H1 (cell line): ENCODE data around the gene KCNMA1. TPM values are rescaled to one million over a fixed set of nuclear protein-coding genes. Genes with fewer than 3 reads are reported as not detected.

Source experiments
- CTCF ChIA-PET: fragments of 300-600 bp; sonication (Branson Sonifier 250); formaldehyde crosslinking; loops from one replicate; lab custom pipeline; 2021; ENCODE audit not compliant: partially characterized antibody; lab: Charles Lee
- POLR2A ChIA-PET: fragments of 300-600 bp; sonication (Branson Sonifier 250); formaldehyde crosslinking; loops from one replicate; lab custom pipeline; 2021; ENCODE audit warnings: inconsistent platforms; ENCODE audit not compliant: partially characterized antibody; lab: Charles Lee
- DNase-seq, 2 experiments: peaks; one replicate each; pipeline versions ENCODE4 v3.0.0 to v3.0.0-alpha.2; 2010 to 2022; ENCODE audit warnings: low spot score in 2 of 2, low read depth in 1 of 2, mixed read lengths in 1 of 2
- FAIRE-seq: peaks from 2 replicates; lab custom pipeline; 2011; peaks lifted over from hg19 to GRCh38; lab: Jason Lieb, UNC
- H2AFZ ChIP-seq: 2 replicates; pipeline ENCODE4 v1.8.1; 2012; ENCODE audit warnings: low read length, inconsistent platforms
- H2AK5ac ChIP-seq: 2 replicates; pipeline ENCODE4 v1.6.1; 2013; ENCODE audit warnings: low read depth, low read length
- H2BK120ac ChIP-seq: replicated peaks from 2 replicates; pipeline ENCODE3; 2013; ENCODE audit warnings: low read depth, low read length, inconsistent platforms
- H2BK12ac ChIP-seq: 2 replicates; pipeline ENCODE4 v1.6.1; 2013; ENCODE audit warnings: low read depth, low read length
- H2BK15ac ChIP-seq: 2 replicates; pipeline ENCODE4 v1.6.1; 2013; ENCODE audit warnings: low read length
- H2BK20ac ChIP-seq: 2 replicates; pipeline ENCODE4 v1.6.1; 2013; ENCODE audit warnings: low read length
- H2BK5ac ChIP-seq: 2 replicates; pipeline ENCODE4 v1.6.1; 2013; ENCODE audit warnings: low read depth, low read length
- H3K14ac ChIP-seq: 2 replicates; pipeline ENCODE4 v1.6.1; 2013; ENCODE audit warnings: inconsistent platforms; ENCODE audit not compliant: insufficient read length
- H3K18ac ChIP-seq: 2 replicates; pipeline ENCODE4 v1.6.1; 2013; ENCODE audit warnings: low read length; ENCODE audit errors: extremely low read depth
- H3K23ac ChIP-seq: 2 replicates; pipeline ENCODE4 v1.6.1; 2013; ENCODE audit warnings: inconsistent platforms; ENCODE audit not compliant: insufficient read length
- H3K23me2 ChIP-seq: 2 replicates; pipeline ENCODE4 v1.6.1; 2013; ENCODE audit warnings: low read depth, low read length
- H3K27ac ChIP-seq: 2 replicates; pipeline ENCODE4 v1.6.1; 2011; ENCODE audit warnings: low read depth, low read length, inconsistent platforms
- H3K27me3 ChIP-seq, 4 experiments: replicated peaks in 1 of 4; 1 replicate in 1 of 4; 2 replicates in 3 of 4; pipeline versions ENCODE4 v1.6.1 to v1.8.1; 2011 to 2013; ENCODE audit warnings: low read length in 3 of 4, mild to moderate bottlenecking in 3 of 4, inconsistent platforms in 2 of 4, mixed read lengths in 2 of 4, moderate library complexity in 1 of 4; ENCODE audit not compliant: control insufficient read depth in 3 of 4, insufficient read depth in 3 of 4; ENCODE audit errors: extremely low read depth in 1 of 4
- H3K36me3 ChIP-seq, 4 experiments: 2 replicates each; pipeline versions ENCODE4 v1.6.1 to v1.8.1; 2011 to 2013; ENCODE audit warnings: mild to moderate bottlenecking in 4 of 4, low read length in 3 of 4, moderate library complexity in 2 of 4, control low read depth in 1 of 4, inconsistent platforms in 1 of 4; ENCODE audit not compliant: insufficient read depth in 4 of 4, control insufficient read depth in 2 of 4
- H3K4ac ChIP-seq: replicated peaks from 2 replicates; pipeline ENCODE3; 2013; ENCODE audit warnings: low read length, low read depth, mixed read lengths, inconsistent platforms; ENCODE audit not compliant: insufficient read length
- H3K4me1 ChIP-seq, 4 experiments: replicated peaks in 1 of 4; 1 replicate in 1 of 4; 2 replicates in 3 of 4; pipeline versions ENCODE4 v1.6.1 to v1.8.1; 2011 to 2013; ENCODE audit warnings: low read length in 3 of 4, inconsistent platforms in 2 of 4, mixed read lengths in 1 of 4; ENCODE audit not compliant: insufficient read depth in 4 of 4, control insufficient read depth in 3 of 4
- H3K4me2 ChIP-seq, 2 experiments: 2 replicates each; pipeline versions ENCODE4 v1.6.1 to v1.8.1; 2011 to 2013; ENCODE audit warnings: low read depth in 2 of 2, low read length in 2 of 2, control low read depth in 1 of 2, inconsistent platforms in 1 of 2, mild to moderate bottlenecking in 1 of 2; ENCODE audit not compliant: insufficient read depth in 1 of 2
- H3K4me3 ChIP-seq, 4 experiments: fragments of 200-600, 300-600 bp in 1 of 4; sonication (generic), shearing (Covaris generic), sonication (Bioruptor Twin) in 1 of 4; 2 replicates each; pipeline versions ENCODE4 v1.5.1 to v1.8.1; 2011 to 2016; ENCODE audit warnings: low read length in 4 of 4, low read depth in 3 of 4, control low read depth in 2 of 4, inconsistent platforms in 2 of 4, mild to moderate bottlenecking in 2 of 4, mixed read lengths in 1 of 4, moderate library complexity in 1 of 4; ENCODE audit not compliant: insufficient read depth in 2 of 4; ENCODE audit errors: extremely low read depth in 1 of 4
- H3K56ac ChIP-seq: replicated peaks from 2 replicates; pipeline ENCODE3; 2013; ENCODE audit warnings: low read depth, mild to moderate bottlenecking, mixed read lengths, low read length, inconsistent platforms; ENCODE audit not compliant: insufficient read length
- H3K79me1 ChIP-seq: 2 replicates; pipeline ENCODE4 v1.6.1; 2013; ENCODE audit warnings: low read depth, low read length, control low read depth
- H3K79me2 ChIP-seq, 2 experiments: 2 replicates each; pipeline versions ENCODE4 v1.6.1 to v1.8.1; 2012 to 2013; ENCODE audit warnings: low read length in 2 of 2, mild to moderate bottlenecking in 2 of 2, inconsistent platforms in 1 of 2; ENCODE audit not compliant: insufficient read depth in 2 of 2, control insufficient read depth in 1 of 2
- H3K9ac ChIP-seq, 4 experiments: replicated peaks in 1 of 4; 1 replicate in 1 of 4; 2 replicates in 3 of 4; pipeline versions ENCODE4 v1.6.1 to v1.8.1; 2011 to 2013; ENCODE audit warnings: low read depth in 3 of 4, low read length in 3 of 4, control low read depth in 2 of 4, mild to moderate bottlenecking in 2 of 4, moderate library complexity in 2 of 4, inconsistent platforms in 1 of 4; ENCODE audit errors: extremely low read depth in 1 of 4
- H3K9me3 ChIP-seq, 2 experiments: 2 replicates each; pipeline versions ENCODE4 v1.6.1 to v1.8.1; 2012 to 2013; ENCODE audit warnings: mild to moderate bottlenecking in 2 of 2, moderate library complexity in 2 of 2, control low read depth in 1 of 2, inconsistent platforms in 1 of 2, low read depth in 1 of 2, low read length in 1 of 2, mixed read lengths in 1 of 2; ENCODE audit not compliant: insufficient read depth in 2 of 2
- H4K20me1 ChIP-seq, 2 experiments: replicated peaks in 1 of 2; 2 replicates each; pipeline versions ENCODE3 to v1.8.1; 2011 to 2013; ENCODE audit warnings: inconsistent platforms in 2 of 2, low read length in 2 of 2, mild to moderate bottlenecking in 1 of 2; ENCODE audit not compliant: insufficient read depth in 2 of 2, control insufficient read depth in 1 of 2
- H4K5ac ChIP-seq: 2 replicates; pipeline ENCODE4 v1.6.1; 2013; ENCODE audit warnings: low read length, low read depth, mixed read lengths, inconsistent platforms; ENCODE audit not compliant: insufficient read length
- H4K8ac ChIP-seq: 2 replicates; pipeline ENCODE4 v1.8.0; 2013; ENCODE audit warnings: mild to moderate bottlenecking, moderate library complexity, low read length, inconsistent platforms; ENCODE audit not compliant: insufficient read depth; ENCODE audit errors: extremely low read depth
- H4K91ac ChIP-seq: replicated peaks from 2 replicates; pipeline ENCODE3; 2013; ENCODE audit warnings: low read length, mixed read lengths, inconsistent platforms; ENCODE audit not compliant: insufficient read length
- BCL11A ChIP-seq, 2 experiments: IDR thresholded peaks; one replicate each; pipeline ENCODE4 v1.6.1; 2011; ENCODE audit warnings: low read depth in 2 of 2, low read length in 2 of 2, mild to moderate bottlenecking in 2 of 2
- CEBPB ChIP-seq: IDR thresholded peaks from 2 replicates; pipeline ENCODE4 v1.6.1; 2012; ENCODE audit warnings: low read depth, low read length
- CTBP2 ChIP-seq: IDR thresholded peaks from 2 replicates; pipeline ENCODE4 v1.7.0; 2011; ENCODE audit warnings: borderline replicate concordance, mild to moderate bottlenecking, moderate library complexity, mixed read lengths, low read length; ENCODE audit not compliant: insufficient read depth, insufficient read length
- EP300 ChIP-seq, 2 experiments: IDR thresholded peaks; 1 replicate in 1 of 2; 2 replicates in 1 of 2; pipeline ENCODE4 v1.6.1; 2011 to 2012; ENCODE audit warnings: low read depth in 2 of 2, low read length in 2 of 2, mild to moderate bottlenecking in 2 of 2, borderline replicate concordance in 1 of 2, inconsistent platforms in 1 of 2, moderate library complexity in 1 of 2
- JUN ChIP-seq: IDR thresholded peaks from 2 replicates; pipeline ENCODE4 v1.6.1; 2011; ENCODE audit warnings: low read depth, mild to moderate bottlenecking, improper control_type of control experiment, low read length
- MAFK ChIP-seq: IDR thresholded peaks from 2 replicates; pipeline ENCODE4 v1.6.1; 2012; ENCODE audit warnings: low read depth, mild to moderate bottlenecking, improper control_type of control experiment, low read length
- POLR2AphosphoS5 ChIP-seq: IDR thresholded peaks from 2 replicates; pipeline ENCODE4 v1.6.1; 2011; ENCODE audit warnings: low read depth, low read length
- POU5F1 ChIP-seq: IDR thresholded peaks from 2 replicates; pipeline ENCODE4 v1.6.1; 2011; ENCODE audit warnings: low read depth, mild to moderate bottlenecking, low read length, moderate library complexity
- RXRA ChIP-seq: IDR thresholded peaks from 2 replicates; pipeline ENCODE4 v1.6.1; 2011; ENCODE audit warnings: low read depth, mild to moderate bottlenecking, low read length, moderate library complexity; ENCODE audit not compliant: insufficient read depth
- SUZ12 ChIP-seq: fragments of 200-600 bp; sonication (generic); IDR thresholded peaks from 2 replicates; pipeline ENCODE4 v1.6.1; 2012; ENCODE audit warnings: mild to moderate bottlenecking, inconsistent platforms, low read length, moderate library complexity, mixed read lengths
- TEAD4 ChIP-seq: IDR thresholded peaks from 2 replicates; pipeline ENCODE4 v1.6.1; 2012; ENCODE audit warnings: low read depth, low read length, inconsistent platforms, mixed read lengths
- ZNF274 ChIP-seq: IDR thresholded peaks from 2 replicates; pipeline ENCODE4 v1.7.0; 2012; ENCODE audit warnings: low read length, borderline replicate concordance; ENCODE audit errors: extremely low read depth
- WGBS, 2 experiments: shearing (Covaris generic) in 1 of 2; methylation state at CpG; one replicate each; pipeline versions ENCODE4 v1.1.6 to v1.1.7; 2013 to 2015; ENCODE audit warnings: low lambda C conversion rate in 2 of 2, mixed read lengths in 2 of 2, inconsistent platforms in 1 of 2, low coverage in 1 of 2, missing lambda C conversion rate in 1 of 2; ENCODE audit not compliant: insufficient replicate concordance in 2 of 2, insufficient coverage in 1 of 2, insufficient read length in 1 of 2; ENCODE audit errors: extremely low coverage in 1 of 2, missing lambda C conversion rate in 1 of 2; 5-methylcytosine and 5-hydroxymethylcytosine counted together
- polyA plus RNA-seq, 7 experiments: library from polyadenylated mRNA; depleted of rRNA in 3 of 7; stranded (reverse) in 5 of 7; unstranded in 2 of 7; fragments of >200 nt in 5 of 7; fragments of 200-250 nt in 2 of 7; gene quantifications; 1 replicate in 5 of 7; 2 replicates in 1 of 7; 4 replicates in 1 of 7; pipeline versions ENCODE4 v1.2.1 to v1.2.3, GENCODE V29; 2011 to 2013; ENCODE audit warnings: missing spikeins in 2 of 7, mixed read lengths in 2 of 7
- total RNA-seq: library from RNA; stranded (reverse); fragmentation: NEBNext Ultra II Directional; extraction: Animal tissue kit (Norgen Biotek cat#: 25700); gene quantifications from 2 replicates; pipeline ENCODE4 v1.2.1, GENCODE V29; 2021
- TF ChIP-seq, protein P1 (sequence below): IDR thresholded peaks from 2 replicates; pipeline ENCODE4 v1.6.1; 2012; ENCODE audit warnings: low read length, inconsistent platforms

KCNMA1 gene
- total and polyA plus RNA-seq, 2 of the 8 experiments (the other 6 are each of a cell fraction or from before 2014, with no cell fraction given): 10.2 to 11.1 TPM

- 94% methylated on average over 1 of the region's 1 CpG; no CpG with 5 or more reads in 1 of the 2 experiments for WGBS, 2 experiments
- H2BK15ac ChIP-seq: no peak overlapping the region
- H3K9ac ChIP-seq: no peak overlapping the region
- H3K4me2 ChIP-seq: no peak overlapping the region
- ChIA-PET POLR2A (no interaction called here), CTCF (no interaction called here)
- H3K79me1 ChIP-seq: no peaks in the 10 kb centered on the region
- H4K5ac ChIP-seq: no peak overlapping the region
- H2BK20ac ChIP-seq: no peak overlapping the region
- no peak overlapping the region for H3K27ac ChIP-seq
- no peak overlapping the region for H3K18ac ChIP-seq
- H2BK120ac ChIP-seq: no peak overlapping the region
- H3K27me3 ChIP-seq: no peaks in the 10 kb centered on the region
- H2BK12ac ChIP-seq: no peak overlapping the region
- no peak overlapping the region for H4K8ac ChIP-seq
- no peaks in the 10 kb centered on the region for H3K36me3 ChIP-seq
- no peak overlapping the region for H3K4me3 ChIP-seq
- no peak overlapping the region for H3K56ac ChIP-seq
- H4K20me1 ChIP-seq: no peaks in the 10 kb centered on the region
- no peak overlapping the region for H2BK5ac ChIP-seq
- DNase-seq (no peak), FAIRE-seq (no peak)
- H3K9me3 ChIP-seq: no peaks in the 10 kb centered on the region
- H3K4me1 ChIP-seq: no peaks in the 10 kb centered on the region
- H3K4ac ChIP-seq: no peak overlapping the region
- no peak overlapping the region for H4K91ac ChIP-seq
- H2AK5ac ChIP-seq: no peak overlapping the region
- H3K23me2 ChIP-seq: no peaks in the 10 kb centered on the region
- no peak overlapping the region for H3K14ac ChIP-seq
- no peak overlapping the region for H2AFZ ChIP-seq
- H3K79me2 ChIP-seq: no peaks in the 10 kb centered on the region
- H3K23ac ChIP-seq: no peak overlapping the region
- TF ChIP-seq, protein P1, sequence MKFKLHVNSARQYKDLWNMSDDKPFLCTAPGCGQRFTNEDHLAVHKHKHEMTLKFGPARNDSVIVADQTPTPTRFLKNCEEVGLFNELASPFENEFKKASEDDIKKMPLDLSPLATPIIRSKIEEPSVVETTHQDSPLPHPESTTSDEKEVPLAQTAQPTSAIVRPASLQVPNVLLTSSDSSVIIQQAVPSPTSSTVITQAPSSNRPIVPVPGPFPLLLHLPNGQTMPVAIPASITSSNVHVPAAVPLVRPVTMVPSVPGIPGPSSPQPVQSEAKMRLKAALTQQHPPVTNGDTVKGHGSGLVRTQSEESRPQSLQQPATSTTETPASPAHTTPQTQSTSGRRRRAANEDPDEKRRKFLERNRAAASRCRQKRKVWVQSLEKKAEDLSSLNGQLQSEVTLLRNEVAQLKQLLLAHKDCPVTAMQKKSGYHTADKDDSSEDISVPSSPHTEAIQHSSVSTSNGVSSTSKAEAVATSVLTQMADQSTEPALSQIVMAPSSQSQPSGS: no peak
- TF ChIP-seq JUN (no peak), RXRA (no peak), CEBPB (no peak), POU5F1 (no peak), CTBP2 (no peak), SUZ12 (no peak), ZNF274 (no peak), EP300 (IDR thresholded peaks at IDR 0.05; ENCODE audit: borderline replicate concordance in 1 of 2, low read depth in 2 of 2, low read length in 2 of 2) (no peak), TEAD4 (no peak), MAFK (no peak), POLR2AphosphoS5 (no peak), BCL11A (IDR thresholded peaks at IDR 0.05; ENCODE audit: low read depth in 2 of 2, low read length in 2 of 2) (no peak)
These were observed 763.4 kb downstream of the KCNMA1 start for GRCh38 chr10:76874176-76874575.
